Endothelial cell (in vitro differentiated cells): Measurements from ENCODE around the gene ARHGAP26. TPM values are rescaled to one million over a fixed set of nuclear protein-coding genes. Genes with fewer than 3 reads are reported as not detected.

ENCODE experiments used
- DNase-seq: peaks from one replicate; pipeline ENCODE4 v3.0.0; 2021; ENCODE audit warnings: low spot score
- H3K27ac Mint-ChIP-seq: one replicate; pipeline ENCODE4 v1.8.0; 2021; ENCODE audit warnings: mixed read lengths, inconsistent platforms; ENCODE audit not compliant: unreplicated experiment
- H3K27me3 Mint-ChIP-seq: one replicate; pipeline ENCODE4 v1.8.0; 2021; ENCODE audit warnings: mild to moderate bottlenecking, moderate library complexity, mixed read lengths, inconsistent platforms; ENCODE audit not compliant: unreplicated experiment
- H3K36me3 Mint-ChIP-seq: one replicate; pipeline ENCODE4 v1.8.0; 2021; ENCODE audit warnings: mild to moderate bottlenecking, low read depth, mixed read lengths, inconsistent platforms; ENCODE audit not compliant: unreplicated experiment
- H3K4me1 Mint-ChIP-seq: one replicate; pipeline ENCODE4 v1.8.0; 2021; ENCODE audit warnings: mild to moderate bottlenecking, mixed read lengths, inconsistent platforms; ENCODE audit not compliant: unreplicated experiment
- H3K4me3 Mint-ChIP-seq: one replicate; pipeline ENCODE4 v1.8.0; 2021; ENCODE audit warnings: mild to moderate bottlenecking, mixed read lengths, inconsistent platforms; ENCODE audit not compliant: unreplicated experiment
- H3K9me3 Mint-ChIP-seq: one replicate; pipeline ENCODE4 v1.8.0; 2021; ENCODE audit warnings: mixed read lengths, inconsistent platforms; ENCODE audit not compliant: unreplicated experiment
- total RNA-seq: library from RNA; stranded (reverse); fragmentation: NEBNext Ultra II Directional; extraction: Animal tissue kit (Norgen Biotek cat#: 25700); gene quantifications from one replicate; pipeline ENCODE4 v1.2.1, GENCODE V29; 2021; ENCODE audit not compliant: unreplicated experiment
- TF ChIP-seq, protein P1 (sequence below): fragments of 200-600 bp; sonication (generic); IDR thresholded peaks from one replicate; pipeline ENCODE4 v1.5.0; 2021; ENCODE audit warnings: antibody characterized with exemption; ENCODE audit not compliant: unreplicated experiment

Gene ARHGAP26
- total RNA-seq, 1 donor from 2014 or later = 81.5 TPM

DNA sequence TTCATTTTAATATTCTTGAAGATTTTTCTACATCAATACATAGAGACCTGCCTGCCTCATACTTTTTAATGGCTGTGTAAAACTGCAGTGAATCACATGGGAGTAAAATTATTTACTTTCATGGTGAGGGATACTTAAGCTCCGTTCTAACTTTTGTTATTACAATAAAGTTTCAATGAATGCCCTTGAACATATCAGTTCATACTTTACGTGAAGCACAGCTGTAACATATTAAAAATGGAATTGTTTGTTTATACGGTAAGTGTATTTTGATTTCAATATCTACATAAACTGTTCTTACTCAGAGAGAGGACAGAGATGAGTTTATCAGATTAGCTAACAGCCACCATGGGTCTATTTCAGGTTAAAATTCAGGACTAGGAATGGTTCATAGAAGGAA is 478.2 kb downstream of the ARHGAP26 start:
- Mint-ChIP-seq H3K9me3 (no peaks in the 10 kb centered on the region), H3K36me3 (peaks cover 5% of the 10 kb centered on the region), H3K4me1 (no peaks in the 10 kb centered on the region), H3K4me3 (no peak overlapping the region), H3K27me3 (no peaks in the 10 kb centered on the region), H3K27ac (no peak overlapping the region)
- TF ChIP-seq, protein P1, sequence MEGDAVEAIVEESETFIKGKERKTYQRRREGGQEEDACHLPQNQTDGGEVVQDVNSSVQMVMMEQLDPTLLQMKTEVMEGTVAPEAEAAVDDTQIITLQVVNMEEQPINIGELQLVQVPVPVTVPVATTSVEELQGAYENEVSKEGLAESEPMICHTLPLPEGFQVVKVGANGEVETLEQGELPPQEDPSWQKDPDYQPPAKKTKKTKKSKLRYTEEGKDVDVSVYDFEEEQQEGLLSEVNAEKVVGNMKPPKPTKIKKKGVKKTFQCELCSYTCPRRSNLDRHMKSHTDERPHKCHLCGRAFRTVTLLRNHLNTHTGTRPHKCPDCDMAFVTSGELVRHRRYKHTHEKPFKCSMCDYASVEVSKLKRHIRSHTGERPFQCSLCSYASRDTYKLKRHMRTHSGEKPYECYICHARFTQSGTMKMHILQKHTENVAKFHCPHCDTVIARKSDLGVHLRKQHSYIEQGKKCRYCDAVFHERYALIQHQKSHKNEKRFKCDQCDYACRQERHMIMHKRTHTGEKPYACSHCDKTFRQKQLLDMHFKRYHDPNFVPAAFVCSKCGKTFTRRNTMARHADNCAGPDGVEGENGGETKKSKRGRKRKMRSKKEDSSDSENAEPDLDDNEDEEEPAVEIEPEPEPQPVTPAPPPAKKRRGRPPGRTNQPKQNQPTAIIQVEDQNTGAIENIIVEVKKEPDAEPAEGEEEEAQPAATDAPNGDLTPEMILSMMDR = no peak
- no peak for DNase-seq

- peaks cover 5% of the 10 kb centered on the region for H3K36me3 Mint-ChIP-seq
- no peak overlapping the region for H3K4me3 Mint-ChIP-seq
- no peaks in the 10 kb centered on the region for H3K27me3 Mint-ChIP-seq
- DNase-seq = no peak
- H3K4me1 Mint-ChIP-seq = no peaks in the 10 kb centered on the region
- TF ChIP-seq, protein P1 = no peak
- H3K9me3 Mint-ChIP-seq = no peaks in the 10 kb centered on the region
- no peak overlapping the region for H3K27ac Mint-ChIP-seq
Observed at GRCh38 chr5:143248822-143249579, 478.8 kb downstream of the ARHGAP26 start.

DNA sequence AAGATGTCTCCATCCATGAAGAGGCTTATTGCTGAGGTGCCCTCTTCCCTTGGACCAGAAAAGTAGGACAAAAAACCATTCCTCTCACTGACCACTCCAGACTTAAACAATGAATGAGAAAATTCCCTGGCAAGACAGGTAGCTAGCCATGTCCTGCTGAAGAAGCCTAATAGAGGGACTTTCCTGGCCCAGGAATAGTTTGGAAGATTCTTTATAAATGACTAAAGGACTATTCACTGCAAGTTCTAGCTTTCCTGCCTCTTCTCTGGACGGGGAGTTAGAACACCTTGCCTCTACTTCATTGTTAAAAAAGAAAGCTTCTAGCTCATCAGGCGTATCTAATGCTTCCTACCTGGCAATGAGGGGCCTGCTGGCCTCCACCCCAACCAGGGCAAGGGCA is 479.7 kb downstream of the ARHGAP26 start:
- H3K27ac Mint-ChIP-seq = no peak overlapping the region

GRCh38 chr5:143251190-143251589 is 481.0 kb downstream of the ARHGAP26 start:
- no peak for DNase-seq
- Mint-ChIP-seq H3K36me3 (peaks cover 5% of the 10 kb centered on the region), H3K4me1 (no peaks in the 10 kb centered on the region), H3K27ac (no peak overlapping the region), H3K4me3 (no peak overlapping the region), H3K27me3 (no peaks in the 10 kb centered on the region), H3K9me3 (no peaks in the 10 kb centered on the region)
- TF ChIP-seq, protein P1 = no peak

More for the DNA sequence above, 479.7 kb downstream of the ARHGAP26 start:
- no peaks in the 10 kb centered on the region for H3K27me3 Mint-ChIP-seq
- H3K4me1 Mint-ChIP-seq = no peaks in the 10 kb centered on the region
- TF ChIP-seq, protein P1 = no peak
- no peak for DNase-seq
- no peak overlapping the region for H3K4me3 Mint-ChIP-seq
- H3K36me3 Mint-ChIP-seq = peaks cover 5% of the 10 kb centered on the region
- no peaks in the 10 kb centered on the region for H3K9me3 Mint-ChIP-seq

GRCh38 chr5:143251946-143252345 is 481.8 kb downstream of the ARHGAP26 start:
- H3K4me1 Mint-ChIP-seq = no peaks in the 10 kb centered on the region
- no peaks in the 10 kb centered on the region for H3K27me3 Mint-ChIP-seq
- no peak for DNase-seq
- no peaks in the 10 kb centered on the region for H3K9me3 Mint-ChIP-seq
- H3K4me3 Mint-ChIP-seq = no peak overlapping the region
- H3K27ac Mint-ChIP-seq = no peak overlapping the region
- TF ChIP-seq, protein P1 = no peak
- H3K36me3 Mint-ChIP-seq = peaks cover 5% of the 10 kb centered on the region
